ENCODE data around the gene RBBP8.

The RBBP8 gene

GRCh38 chr18:22961156-22961555 lies 28.0 kb downstream of the RBBP8 start:
- DNase-seq (ENCODE audit: low read depth): no peak
- no peak for TF ChIP-seq CTCF (IDR thresholded peaks at IDR 0.05; ENCODE audit: low read depth, low read length, missing control alignments)
- H3K4me3 ChIP-seq (ENCODE audit: low read depth, low read length): no peak overlapping the region

GRCh38 chr18:22962004-22962403 lies 28.9 kb downstream of the RBBP8 start:
- H3K4me3 ChIP-seq (ENCODE audit: low read depth, low read length): no peak overlapping the region
- DNase-seq (ENCODE audit: low read depth): no peak
- TF ChIP-seq CTCF (IDR thresholded peaks at IDR 0.05; ENCODE audit: low read depth, low read length, missing control alignments): no peak

GRCh38 chr18:22964116-22964515 lies 31.0 kb downstream of the RBBP8 start:
- DNase-seq (ENCODE audit: low read depth): no peak
- no peak overlapping the region for H3K4me3 ChIP-seq (ENCODE audit: low read depth, low read length)
- TF ChIP-seq CTCF (IDR thresholded peaks at IDR 0.05; ENCODE audit: low read depth, low read length, missing control alignments): no peak

GRCh38 chr18:22964722-22965121 lies 31.6 kb downstream of the RBBP8 start:
- no peak overlapping the region for H3K4me3 ChIP-seq (ENCODE audit: low read depth, low read length)
- no peak for TF ChIP-seq CTCF (IDR thresholded peaks at IDR 0.05; ENCODE audit: low read depth, low read length, missing control alignments)
- no peak for DNase-seq (ENCODE audit: low read depth)

- H3K4me3 ChIP-seq (ENCODE audit: low read depth, low read length): no peak overlapping the region
- TF ChIP-seq CTCF (IDR thresholded peaks at IDR 0.05; ENCODE audit: low read depth, low read length, missing control alignments): no peak
- DNase-seq (ENCODE audit: low read depth): no peak
Observed at GRCh38 chr18:22971038-22971437, 37.9 kb downstream of the RBBP8 start.

GRCh38 chr18:22974001-22974400 lies 40.9 kb downstream of the RBBP8 start:
- no peak for DNase-seq (ENCODE audit: low read depth)
- TF ChIP-seq CTCF (IDR thresholded peaks at IDR 0.05; ENCODE audit: low read depth, low read length, missing control alignments): no peak
- no peak overlapping the region for H3K4me3 ChIP-seq (ENCODE audit: low read depth, low read length)

GRCh38 chr18:22974707-22975106 lies 41.6 kb downstream of the RBBP8 start:
- no peak for DNase-seq (ENCODE audit: low read depth)
- TF ChIP-seq CTCF (IDR thresholded peaks at IDR 0.05; ENCODE audit: low read depth, low read length, missing control alignments): no peak

More at GRCh38 chr18:22974707-22975106, 41.6 kb downstream of the RBBP8 start:
- H3K4me3 ChIP-seq (ENCODE audit: low read depth, low read length): no peak overlapping the region

All from GM12864 (cell line).